HCT116 (cell line): Measurements from ENCODE around the gene FASN. TPM values are rescaled to one million over a fixed set of nuclear protein-coding genes. Genes with fewer than 3 reads are reported as not detected.

Experiments used
- ATAC-seq: fragments of 200-7000 bp; cut with Tn5 transposase; 2 replicates; pipeline ENCODE4 v1.9.1; 2020; ENCODE audit warnings: mild to moderate bottlenecking, moderate library complexity
- BruUV-seq: library from RNA; stranded (reverse); fragments of 400-500 nt; replicated peaks from 2 replicates; lab custom pipeline; 2021; lab: Mats Ljungman, UMichigan
- CTCF ChIA-PET: fragments of 300-600 bp; sonication (Branson Sonifier 250); formaldehyde crosslinking; loops from one replicate; lab custom pipeline; 2021; ENCODE audit warnings: antibody characterized with exemption; lab: Charles Lee
- POLR2A ChIA-PET: fragments of 300-600, 350-600 bp; sonication (Branson Sonifier 250); formaldehyde crosslinking; loops from one replicate; lab custom pipeline; 2021; ENCODE audit warnings: antibody characterized with exemption; lab: Charles Lee
- RAD21 ChIA-PET, 2 experiments: fragments of 300-600 bp; sonication (Branson Sonifier 250); formaldehyde crosslinking; loops; one replicate each; lab custom pipeline; 2023; ENCODE audit warnings: low total read pairs in 2 of 2; ENCODE audit not compliant: uncharacterized antibody in 2 of 2, unreplicated experiment in 2 of 2, low non-redundant PET in 1 of 2; lab: Charles Lee
- DNase-seq: peaks from one replicate; pipeline ENCODE4 v3.0.0-alpha.2; 2010; ENCODE audit warnings: low read depth, low spot score
- H2AFZ ChIP-seq: fragments of 200-600 bp; shearing (Covaris generic), sonication (generic); 2 replicates; pipeline ENCODE4 v1.6.1; 2017; ENCODE audit warnings: low read depth, mixed run types, mixed read lengths, antibody characterized with exemption, low read length; ENCODE audit not compliant: poor library complexity, severe bottlenecking
- H3K27ac ChIP-seq: 2 replicates; pipeline ENCODE4 v1.5.1; 2012; ENCODE audit warnings: low read depth, low read length
- H3K27me3 ChIP-seq: fragments of 200-600 bp; sonication (generic); 2 replicates; pipeline ENCODE4 v1.6.1; 2016; ENCODE audit warnings: mixed run types, low read length, mixed read lengths; ENCODE audit not compliant: insufficient read depth
- H3K36me3 ChIP-seq, 2 experiments: fragments of 200-500 bp in 1 of 2; fragments of 200-600 bp in 1 of 2; sonication (Bioruptor generic) in 1 of 2; sonication (generic) in 1 of 2; 2 replicates each; pipeline versions ENCODE4 v1.5.1 to v1.6.1; 2014 to 2016; ENCODE audit warnings: low read length in 2 of 2, inconsistent platforms in 1 of 2, mixed read lengths in 1 of 2, mixed run types in 1 of 2; ENCODE audit not compliant: insufficient read depth in 2 of 2, control insufficient read depth in 1 of 2
- H3K4me1 ChIP-seq, 2 experiments: fragments of 200-600 bp in 1 of 2; sonication (generic) in 1 of 2; 2 replicates each; pipeline versions ENCODE4 v1.5.1 to v1.6.1; 2012 to 2017; ENCODE audit warnings: low read length in 2 of 2, inconsistent platforms in 1 of 2, mild to moderate bottlenecking in 1 of 2, mixed read lengths in 1 of 2, mixed run types in 1 of 2, moderate library complexity in 1 of 2; ENCODE audit not compliant: insufficient read depth in 2 of 2, control insufficient read depth in 1 of 2
- H3K4me2 ChIP-seq: fragments of 200-600 bp; sonication (generic); 2 replicates; pipeline ENCODE4 v1.6.1; 2017; ENCODE audit warnings: mixed run types, low read length, mixed read lengths
- H3K4me3 ChIP-seq, 2 experiments: fragments of 200-600 bp in 1 of 2; sonication (generic) in 1 of 2; replicated peaks in 1 of 2; 2 replicates each; pipeline ENCODE4 v1.5.1; 2011 to 2016; ENCODE audit warnings: low read length in 2 of 2, control low read depth in 1 of 2, low read depth in 1 of 2, mild to moderate bottlenecking in 1 of 2, mixed read lengths in 1 of 2, mixed run types in 1 of 2
- H3K79me2 ChIP-seq: fragments of 200-600 bp; sonication (generic); 2 replicates; pipeline ENCODE4 v1.6.1; 2017; ENCODE audit warnings: mild to moderate bottlenecking, mixed run types, low read length, moderate library complexity, mixed read lengths; ENCODE audit not compliant: insufficient read depth
- H3K9ac ChIP-seq: fragments of 200-600 bp; sonication (generic); 2 replicates; pipeline ENCODE4 v1.6.1; 2016; ENCODE audit warnings: low read length, mixed read lengths
- H3K9me2 ChIP-seq: fragments of 200-600 bp; sonication (generic), shearing (Covaris generic); 2 replicates; pipeline ENCODE4 v1.6.1; 2017; ENCODE audit warnings: mixed run types, mild to moderate bottlenecking, moderate library complexity; ENCODE audit not compliant: insufficient read depth
- H3K9me3 ChIP-seq, 2 experiments: fragments of 200-500 bp in 1 of 2; fragments of 200-600 bp in 1 of 2; sonication (Bioruptor generic) in 1 of 2; sonication (generic) in 1 of 2; 2 replicates each; pipeline ENCODE4 v1.6.1; 2014 to 2017; ENCODE audit warnings: low read length in 2 of 2, mixed read lengths in 2 of 2, inconsistent platforms in 1 of 2, low read depth in 1 of 2, mild to moderate bottlenecking in 1 of 2, mixed run types in 1 of 2, moderate library complexity in 1 of 2; ENCODE audit not compliant: control insufficient read depth in 1 of 2, insufficient read depth in 1 of 2
- H4K20me1 ChIP-seq: fragments of 200-600 bp; sonication (generic), shearing (Covaris generic); 2 replicates; pipeline ENCODE4 v1.6.1; 2017; ENCODE audit warnings: mixed run types, mild to moderate bottlenecking, moderate library complexity; ENCODE audit not compliant: insufficient read depth
- CBX3 ChIP-seq: IDR thresholded peaks from 2 replicates; pipeline ENCODE4 v1.6.1; 2012; ENCODE audit warnings: low read depth
- CEBPB ChIP-seq: IDR thresholded peaks from 2 replicates; pipeline ENCODE4 v1.6.1; 2012; ENCODE audit warnings: low read depth
- CTCF ChIP-seq, 3 experiments: fragments of 200-600 bp in 1 of 3; sonication (generic) in 1 of 3; IDR thresholded peaks in 2 of 3; conservative IDR thresholded peaks in 1 of 3; 2 replicates each; pipeline ENCODE4 v1.5.1; 2012 to 2017; ENCODE audit warnings: low read depth in 2 of 3, low read length in 2 of 3, antibody characterized with exemption in 1 of 3, borderline replicate concordance in 1 of 3, control low read depth in 1 of 3, mild to moderate bottlenecking in 1 of 3, mixed read lengths in 1 of 3, mixed run types in 1 of 3, moderate library complexity in 1 of 3; ENCODE audit not compliant: insufficient read depth in 1 of 3
- EZH2 ChIP-seq: fragments of 200-600 bp; sonication (generic); IDR thresholded peaks from 2 replicates; pipeline ENCODE4 v1.6.1; 2017; ENCODE audit warnings: antibody characterized with exemption, mixed run types
- POLR2A ChIP-seq: IDR thresholded peaks from 2 replicates; pipeline ENCODE4 v1.7.0; 2011; ENCODE audit warnings: borderline replicate concordance; ENCODE audit not compliant: insufficient read depth, insufficient read length; ENCODE audit errors: extremely low read depth
- POLR2AphosphoS5 ChIP-seq: IDR thresholded peaks from 2 replicates; pipeline ENCODE4 v1.6.1; 2011; ENCODE audit warnings: mild to moderate bottlenecking, low read depth, low read length, moderate library complexity
- RAD21 ChIP-seq: IDR thresholded peaks from 2 replicates; pipeline ENCODE4 v1.6.1; 2012; ENCODE audit warnings: low read depth, mild to moderate bottlenecking
- SIN3A ChIP-seq: IDR thresholded peaks from 2 replicates; pipeline ENCODE4 v1.6.1; 2012; ENCODE audit warnings: low read depth
- SRF ChIP-seq: IDR thresholded peaks from 2 replicates; pipeline ENCODE4 v1.6.1; 2012; ENCODE audit warnings: low read depth
- ZFX ChIP-seq: fragments of 450-650 bp; IDR thresholded peaks from 2 replicates; pipeline ENCODE4 v1.6.1; 2017
- intact Hi-C: fragments of 100-400 bp; cut with micrococcal nuclease; formaldehyde crosslinking; loops from 2 replicates; pipeline ENCODE4 v1.10.0; 2022
- total RNA-seq: library from RNA; stranded (reverse); gene quantifications from one replicate; pipeline ENCODE4 v1.2.1, GENCODE V29; 2021; ENCODE audit not compliant: unreplicated experiment

The FASN gene
- total RNA-seq, 1 experiment from 2014 or later: 754 TPM

- Histone ChIP-seq H3K9me3 (no peaks in the 10 kb centered on the region), H3K9me2 (no peaks in the 10 kb centered on the region), H3K4me2 (no peak overlapping the region), H3K4me3 (no peak overlapping the region), H3K4me1 (peaks cover 11 to 22% of the 10 kb centered on the region in 2 experiments; a peak in 3 of 4 replicates), H3K79me2 (peaks cover 35% of the 10 kb centered on the region), H3K27ac (peak overlapping the region; percentile 19; the same call in 1 of the 2 replicates), H3K27me3 (no peaks in the 10 kb centered on the region), H3K36me3 (peaks cover 15 to 59% of the 10 kb centered on the region in 2 experiments), H4K20me1 (no peaks in the 10 kb centered on the region; the same call in 1 of the 2 replicates), H3K9ac (no peak overlapping the region), H2AFZ (no peak overlapping the region)
- intact Hi-C loops: no loop called here
- no TSS peak for BruUV-seq
- ATAC-seq: no peak
- ChIA-PET POLR2A (no interaction called here), RAD21 (no interaction called here), CTCF (no interaction called here)
- no peak for DNase-seq
- TF ChIP-seq SIN3A: no peak
- TF ChIP-seq ZFX: no peak
- no peak for TF ChIP-seq EZH2
- TF ChIP-seq RAD21: no peak
- TF ChIP-seq CBX3: no peak
- no peak for TF ChIP-seq POLR2AphosphoS5
- TF ChIP-seq POLR2A: no peak
- no peak for TF ChIP-seq SRF
- TF ChIP-seq CEBPB: no peak
Measured at GRCh38 chr17:82062984-82063368, 35.1 kb downstream of the FASN start.

- CTCF ChIA-PET: no interaction called here
- POLR2A ChIA-PET: no interaction called here
- peaks cover 35% of the 10 kb centered on the region for H3K79me2 ChIP-seq
- peaks cover 18 to 65% of the 10 kb centered on the region in 2 experiments for H3K36me3 ChIP-seq
- DNase-seq: no peak
- H3K9ac ChIP-seq: no peak overlapping the region
- H3K4me3 ChIP-seq: no peak overlapping the region
- no peak for ATAC-seq
- RAD21 ChIA-PET: no interaction called here
- no peak overlapping the region for H3K4me2 ChIP-seq
- BruUV-seq: no TSS peak
- no peak overlapping the region for H2AFZ ChIP-seq
- H3K27me3 ChIP-seq: no peaks in the 10 kb centered on the region
- H3K9me2 ChIP-seq: no peaks in the 10 kb centered on the region
- intact Hi-C loops: no loop called here
- H3K9me3 ChIP-seq: no peaks in the 10 kb centered on the region
- H3K4me1 ChIP-seq: peaks cover 11 to 22% of the 10 kb centered on the region in 2 experiments; a peak in 3 of 4 replicates
- TF ChIP-seq CTCF (IDR thresholded peaks at IDR 0.05 in 2 of 3, conservative IDR thresholded peaks at IDR 0.05 in 1 of 3; ENCODE audit: borderline replicate concordance in 1 of 3, insufficient read depth in 1 of 3, low read depth in 2 of 3, low read length in 2 of 3) (peak in 2 of 3 experiments; percentile 16 to 20; a peak in 1 of 6 replicates), POLR2A (no peak)
- no peaks in the 10 kb centered on the region; the same call in 1 of the 2 replicates for H4K20me1 ChIP-seq
- H3K27ac ChIP-seq: peak overlapping the region; percentile 19; the same call in 1 of the 2 replicates
Measured at GRCh38 chr17:82062076-82062983, 35.7 kb downstream of the FASN start.
